IMR-90 (cell line): Measurements from ENCODE around the gene ELL. TPM values are rescaled to one million over a fixed set of nuclear protein-coding genes. Genes with fewer than 3 reads are reported as not detected.

Source experiments
- ATAC-seq: fragments of 200-7000 bp; cut with Tn5 transposase; 2 replicates; pipeline ENCODE4 v1.9.1; 2020; ENCODE audit warnings: low read depth, mild to moderate bottlenecking, moderate library complexity
- BruUV-seq: library from RNA; stranded (reverse); fragments of 400-500 nt; replicated peaks from 2 replicates; lab custom pipeline; 2021; lab: Mats Ljungman, UMichigan
- CTCF ChIA-PET: fragments of 300-600 bp; formaldehyde crosslinking; extraction: SDS; loops from one replicate; lab custom pipeline; 2021; ENCODE audit warnings: antibody characterized with exemption; lab: Yijun Ruan, JAX
- POLR2A ChIA-PET: fragments of 300-600 bp; sonication (Branson Sonifier 250); formaldehyde crosslinking; loops from one replicate; lab custom pipeline; 2022; ENCODE audit warnings: antibody characterized with exemption; ENCODE audit not compliant: unreplicated experiment; lab: Charles Lee
- DNase-seq: peaks from one replicate; pipeline ENCODE4 v3.0.0; 2013
- H2AFZ ChIP-seq: replicated peaks from 2 replicates; pipeline ENCODE3; 2013; ENCODE audit warnings: low read length, mild to moderate bottlenecking; ENCODE audit not compliant: poor library complexity
- H2AK5ac ChIP-seq: 2 replicates; pipeline ENCODE4 v1.6.1; 2013; ENCODE audit warnings: low read depth, low read length, inconsistent platforms
- H2AK9ac ChIP-seq: replicated peaks from 2 replicates; pipeline ENCODE3; 2013; ENCODE audit warnings: mild to moderate bottlenecking, low read depth, low read length, moderate library complexity; ENCODE audit not compliant: poor library complexity
- H2BK120ac ChIP-seq: 2 replicates; pipeline ENCODE4 v1.6.1; 2013; ENCODE audit warnings: low read depth, low read length, inconsistent platforms
- H2BK15ac ChIP-seq: 3 replicates; pipeline ENCODE4 v1.6.1; 2013; ENCODE audit warnings: low read depth, low read length, inconsistent platforms
- H2BK20ac ChIP-seq: 2 replicates; pipeline ENCODE4 v1.6.1; 2013; ENCODE audit warnings: low read depth, mild to moderate bottlenecking, inconsistent platforms, low read length, moderate library complexity
- H2BK5ac ChIP-seq: 2 replicates; pipeline ENCODE4 v1.6.1; 2013; ENCODE audit warnings: mild to moderate bottlenecking, low read depth, low read length, inconsistent platforms; ENCODE audit not compliant: poor library complexity, severe bottlenecking
- H3K14ac ChIP-seq: replicated peaks from 2 replicates; pipeline ENCODE4 v1.6.1; 2013; ENCODE audit warnings: low read depth, low read length, inconsistent platforms
- H3K18ac ChIP-seq: 2 replicates; pipeline ENCODE4 v1.6.1; 2013; ENCODE audit warnings: low read depth, low read length, control low read depth
- H3K23ac ChIP-seq: 2 replicates; pipeline ENCODE4 v1.6.1; 2013; ENCODE audit warnings: low read depth, low read length, inconsistent platforms
- H3K27ac ChIP-seq: 2 replicates; pipeline ENCODE4 v1.5.1; 2013; ENCODE audit warnings: mild to moderate bottlenecking, control low read depth, low read length; ENCODE audit not compliant: insufficient read depth
- H3K27me3 ChIP-seq: 2 replicates; pipeline ENCODE4 v1.6.1; 2013; ENCODE audit warnings: low read length; ENCODE audit not compliant: control insufficient read depth, insufficient read depth
- H3K36me3 ChIP-seq: 2 replicates; pipeline ENCODE4 v1.6.1; 2013; ENCODE audit warnings: low read length, mixed read lengths; ENCODE audit not compliant: control insufficient read depth, insufficient read depth
- H3K4ac ChIP-seq: 2 replicates; pipeline ENCODE4 v1.6.1; 2013; ENCODE audit warnings: low read depth, low read length, inconsistent platforms
- H3K4me1 ChIP-seq: 2 replicates; pipeline ENCODE4 v1.6.1; 2013; ENCODE audit warnings: low read length, mixed read lengths; ENCODE audit not compliant: control insufficient read depth, insufficient read depth
- H3K4me2 ChIP-seq: 2 replicates; pipeline ENCODE4 v1.6.1; 2013; ENCODE audit warnings: low read depth, mild to moderate bottlenecking, control low read depth, low read length, moderate library complexity
- H3K4me3 ChIP-seq: 2 replicates; pipeline ENCODE4 v1.5.1; 2013; ENCODE audit warnings: low read depth, mild to moderate bottlenecking, control low read depth, low read length, moderate library complexity; ENCODE audit not compliant: insufficient read depth
- H3K56ac ChIP-seq: 2 replicates; pipeline ENCODE4 v1.6.1; 2013; ENCODE audit warnings: low read length, inconsistent platforms; ENCODE audit not compliant: insufficient read depth; ENCODE audit errors: extremely low read depth
- H3K79me1 ChIP-seq, 2 experiments: 2 replicates each; pipeline ENCODE4 v1.6.1; 2013; ENCODE audit warnings: low read length in 2 of 2, inconsistent platforms in 1 of 2, low read depth in 1 of 2
- H3K9ac ChIP-seq: 2 replicates; pipeline ENCODE4 v1.6.1; 2013; ENCODE audit warnings: low read depth, low read length, control low read depth
- H3K9me1 ChIP-seq: 2 replicates; pipeline ENCODE4 v1.6.1; 2013; ENCODE audit warnings: low read length, inconsistent platforms; ENCODE audit not compliant: insufficient read depth
- H3K9me3 ChIP-seq: 2 replicates; pipeline ENCODE4 v1.6.1; 2013; ENCODE audit warnings: low read length; ENCODE audit not compliant: control insufficient read depth, insufficient read depth
- H4K20me1 ChIP-seq: 2 replicates; pipeline ENCODE4 v1.6.1; 2013; ENCODE audit warnings: low read length, inconsistent platforms; ENCODE audit not compliant: insufficient read depth
- H4K5ac ChIP-seq: 2 replicates; pipeline ENCODE4 v1.6.1; 2013; ENCODE audit warnings: mild to moderate bottlenecking, low read depth, low read length, control low read depth
- H4K8ac ChIP-seq, 2 experiments: 2 replicates each; pipeline ENCODE4 v1.6.1; 2013; ENCODE audit warnings: low read depth in 2 of 2, low read length in 2 of 2, control low read depth in 1 of 2, inconsistent platforms in 1 of 2
- H4K91ac ChIP-seq: 2 replicates; pipeline ENCODE4 v1.6.1; 2013; ENCODE audit warnings: low read depth, low read length, inconsistent platforms; ENCODE audit not compliant: insufficient read depth
- FOS ChIP-seq: fragments of 150-350 bp; IDR thresholded peaks from 2 replicates; pipeline ENCODE4 v1.6.1; 2016; ENCODE audit warnings: low read depth, low read length
- MAZ ChIP-seq: IDR thresholded peaks from 2 replicates; pipeline ENCODE4 v1.6.1; 2012; ENCODE audit warnings: low read depth, mild to moderate bottlenecking, low read length, improper control_type of control experiment, moderate library complexity, borderline replicate concordance
- MXI1 ChIP-seq: IDR thresholded peaks from 2 replicates; pipeline ENCODE4 v1.6.1; 2012; ENCODE audit warnings: low read depth, mild to moderate bottlenecking, low read length, moderate library complexity, borderline replicate concordance
- NFE2L2 ChIP-seq: fragments of 150-350 bp; IDR thresholded peaks from 2 replicates; pipeline ENCODE4 v1.6.1; 2016; ENCODE audit warnings: low read depth, mild to moderate bottlenecking, low read length
- POLR2A ChIP-seq: IDR thresholded peaks from 2 replicates; pipeline ENCODE4 v1.6.1; 2012; ENCODE audit warnings: mild to moderate bottlenecking, low read depth, low read length
- RAD21 ChIP-seq: IDR thresholded peaks from 2 replicates; pipeline ENCODE4 v1.6.1; 2012; ENCODE audit warnings: low read length, improper control_type of control experiment
- USF2 ChIP-seq: fragments of 150-350 bp; IDR thresholded peaks from 2 replicates; pipeline ENCODE4 v1.6.1; 2017; ENCODE audit warnings: mild to moderate bottlenecking, antibody characterized with exemption, low read length, low read depth
- WGBS, 2 experiments: methylation state at CpG; one replicate each; pipeline versions ENCODE4 v1.1.5 to v1.1.7; 2013; ENCODE audit warnings: missing lambda C conversion rate in 2 of 2; ENCODE audit not compliant: insufficient read length in 1 of 2; ENCODE audit errors: extremely low coverage in 2 of 2; 5-methylcytosine and 5-hydroxymethylcytosine counted together
- dilution Hi-C: fragments of 300-500 bp; cut with HindIII; formaldehyde crosslinking; loops from one replicate; pipeline ENCODE4 v1.14.3; 2018; ENCODE audit warnings: low sequenced_read_pairs; ENCODE audit not compliant: unreplicated experiment
- in situ Hi-C: fragments of 300-500 bp; cut with MboI; formaldehyde crosslinking; loops from 3 replicates; pipeline ENCODE4 v1.14.3; 2019; ENCODE audit warnings: low sequenced_read_pairs, inconsistent platforms, mixed read lengths
- intact Hi-C: fragments of 100-400 bp; cut with micrococcal nuclease; formaldehyde crosslinking; loops from 2 replicates; pipeline ENCODE4 v1.10.0; 2022
- polyA plus RNA-seq, 3 experiments: library from polyadenylated mRNA; depleted of rRNA; stranded (reverse); fragments of >200 nt; gene quantifications; 2 replicates each; pipeline ENCODE4 v1.2.3, GENCODE V29; 2012; ENCODE audit warnings: low replicate concordance in 1 of 3
- total RNA-seq: library from RNA; depleted of rRNA; stranded (reverse); fragments of >200 nt; gene quantifications from 2 replicates; pipeline ENCODE4 v1.2.3, GENCODE V29; 2012
- TF ChIP-seq, protein P1 (sequence below): fragments of 150-350 bp; IDR thresholded peaks from 2 replicates; pipeline ENCODE4 v1.6.1; 2016; ENCODE audit warnings: low read depth, mild to moderate bottlenecking, low read length, moderate library complexity, borderline replicate concordance
- TF ChIP-seq, protein P2 (sequence below): conservative IDR thresholded peaks from 2 replicates; pipeline ENCODE4 v1.5.1; 2012; ENCODE audit warnings: mild to moderate bottlenecking, low read depth, low read length, improper control_type of control experiment

ELL gene
- total and polyA plus RNA-seq, 2 of the 4 experiments (the other 2 are of a cell fraction), result 6.3 to 13.1 TPM

DNA sequence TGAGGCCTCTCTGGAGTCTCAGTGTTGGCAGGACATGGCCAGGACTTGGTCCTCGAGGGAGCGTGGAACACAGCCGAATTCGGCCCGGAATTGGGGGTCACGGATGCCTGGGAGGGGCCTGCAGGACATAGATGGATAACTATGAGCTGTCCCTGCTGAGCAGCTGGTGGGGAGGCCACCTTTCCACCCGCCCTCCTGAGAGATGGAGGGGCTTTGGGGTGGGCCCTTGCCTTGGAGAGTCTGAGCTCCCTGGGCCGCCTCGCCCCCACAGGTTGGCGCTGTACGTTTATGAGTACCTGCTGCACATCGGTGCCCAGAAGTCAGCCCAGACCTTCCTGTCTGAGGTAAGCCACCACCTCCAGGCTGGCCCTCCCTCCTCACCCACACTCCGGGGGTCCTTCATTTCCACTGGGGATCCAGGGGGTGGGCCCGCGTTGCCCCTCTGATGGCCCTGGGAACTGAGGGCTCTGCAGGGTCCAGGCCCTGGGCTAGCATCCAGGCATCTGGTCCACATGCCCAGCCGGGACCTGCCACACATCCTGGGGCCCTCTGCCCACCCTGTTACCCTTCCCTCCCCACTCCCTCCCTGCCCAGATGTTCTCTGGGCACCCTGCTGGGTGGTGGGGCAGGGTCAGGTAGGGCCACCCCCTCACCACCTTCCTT is 94.7 kb downstream of the ELL start:
- in situ Hi-C loops, result no loop called here
- Histone ChIP-seq H2BK120ac (peak overlapping the region; percentile 34; the same call in 1 of the 2 replicates), H4K5ac (no peak overlapping the region), H3K9me3 (no peaks in the 10 kb centered on the region), H3K18ac (no peak overlapping the region), H3K27me3 (no peaks in the 10 kb centered on the region), H3K9me1 (peaks cover 15% of the 10 kb centered on the region), H3K14ac (no peak overlapping the region), H2BK15ac (no peak overlapping the region), H3K36me3 (no peaks in the 10 kb centered on the region; the same call in 1 of the 2 replicates), H3K4me2 (no peak overlapping the region), H3K4ac (no peak overlapping the region; the same call in 1 of the 2 replicates), H4K91ac (no peak overlapping the region), H2BK5ac (no peak overlapping the region), H3K79me1 (peaks cover 9 to 74% of the 10 kb centered on the region in 2 experiments), H3K4me1 (peaks cover 17% of the 10 kb centered on the region), H2BK20ac (no peak overlapping the region), H2AK9ac (peak overlapping the region; percentile 81), H3K23ac (no peak overlapping the region), H3K27ac (no peak overlapping the region), H3K9ac (no peak overlapping the region), H4K20me1 (peaks cover 61% of the 10 kb centered on the region), H2AK5ac (peak overlapping the region; percentile 18; the same call in 1 of the 2 replicates), H3K4me3 (no peak overlapping the region), H2AFZ (no peak overlapping the region), H3K56ac (no peak overlapping the region), H4K8ac (no peak overlapping the region)
- POLR2A ChIA-PET, result no interaction called here
- intact Hi-C loops, result no loop called here
- ATAC-seq (no peak), DNase-seq (no peak)
- dilution Hi-C loops, result no loop called here
- no peak for TF ChIP-seq RAD21
- TF ChIP-seq MXI1, result no peak
- TF ChIP-seq, protein P1, sequence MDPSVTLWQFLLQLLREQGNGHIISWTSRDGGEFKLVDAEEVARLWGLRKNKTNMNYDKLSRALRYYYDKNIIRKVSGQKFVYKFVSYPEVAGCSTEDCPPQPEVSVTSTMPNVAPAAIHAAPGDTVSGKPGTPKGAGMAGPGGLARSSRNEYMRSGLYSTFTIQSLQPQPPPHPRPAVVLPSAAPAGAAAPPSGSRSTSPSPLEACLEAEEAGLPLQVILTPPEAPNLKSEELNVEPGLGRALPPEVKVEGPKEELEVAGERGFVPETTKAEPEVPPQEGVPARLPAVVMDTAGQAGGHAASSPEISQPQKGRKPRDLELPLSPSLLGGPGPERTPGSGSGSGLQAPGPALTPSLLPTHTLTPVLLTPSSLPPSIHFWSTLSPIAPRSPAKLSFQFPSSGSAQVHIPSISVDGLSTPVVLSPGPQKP, result no peak
- no peak for TF ChIP-seq POLR2A
- TF ChIP-seq FOS, result no peak
- TF ChIP-seq NFE2L2, result no peak
- no peak for TF ChIP-seq USF2
- TF ChIP-seq, protein P2, sequence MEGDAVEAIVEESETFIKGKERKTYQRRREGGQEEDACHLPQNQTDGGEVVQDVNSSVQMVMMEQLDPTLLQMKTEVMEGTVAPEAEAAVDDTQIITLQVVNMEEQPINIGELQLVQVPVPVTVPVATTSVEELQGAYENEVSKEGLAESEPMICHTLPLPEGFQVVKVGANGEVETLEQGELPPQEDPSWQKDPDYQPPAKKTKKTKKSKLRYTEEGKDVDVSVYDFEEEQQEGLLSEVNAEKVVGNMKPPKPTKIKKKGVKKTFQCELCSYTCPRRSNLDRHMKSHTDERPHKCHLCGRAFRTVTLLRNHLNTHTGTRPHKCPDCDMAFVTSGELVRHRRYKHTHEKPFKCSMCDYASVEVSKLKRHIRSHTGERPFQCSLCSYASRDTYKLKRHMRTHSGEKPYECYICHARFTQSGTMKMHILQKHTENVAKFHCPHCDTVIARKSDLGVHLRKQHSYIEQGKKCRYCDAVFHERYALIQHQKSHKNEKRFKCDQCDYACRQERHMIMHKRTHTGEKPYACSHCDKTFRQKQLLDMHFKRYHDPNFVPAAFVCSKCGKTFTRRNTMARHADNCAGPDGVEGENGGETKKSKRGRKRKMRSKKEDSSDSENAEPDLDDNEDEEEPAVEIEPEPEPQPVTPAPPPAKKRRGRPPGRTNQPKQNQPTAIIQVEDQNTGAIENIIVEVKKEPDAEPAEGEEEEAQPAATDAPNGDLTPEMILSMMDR, result no peak
- no peak for TF ChIP-seq MAZ
- CTCF ChIA-PET, result no interaction called here
- WGBS, 2 experiments, result 83% methylated on average over 2 of the region's 16 CpGs; no CpG with 5 or more reads in 1 of the 2 experiments
- BruUV-seq, result no TSS peak
